22Rv1 (cell line): ENCODE data around the gene LSAMP.

Source experiments
- ZFX ChIP-seq: fragments of 450-650 bp; IDR thresholded peaks from 2 replicates; pipeline ENCODE4 v1.6.1; 2017; ENCODE audit warnings: antibody characterized with exemption, borderline replicate concordance
- TF ChIP-seq, protein P1 (sequence below): fragments of 450-650 bp; IDR thresholded peaks from 2 replicates; pipeline ENCODE4 v1.5.1; 2017; ENCODE audit warnings: mild to moderate bottlenecking

DNA sequence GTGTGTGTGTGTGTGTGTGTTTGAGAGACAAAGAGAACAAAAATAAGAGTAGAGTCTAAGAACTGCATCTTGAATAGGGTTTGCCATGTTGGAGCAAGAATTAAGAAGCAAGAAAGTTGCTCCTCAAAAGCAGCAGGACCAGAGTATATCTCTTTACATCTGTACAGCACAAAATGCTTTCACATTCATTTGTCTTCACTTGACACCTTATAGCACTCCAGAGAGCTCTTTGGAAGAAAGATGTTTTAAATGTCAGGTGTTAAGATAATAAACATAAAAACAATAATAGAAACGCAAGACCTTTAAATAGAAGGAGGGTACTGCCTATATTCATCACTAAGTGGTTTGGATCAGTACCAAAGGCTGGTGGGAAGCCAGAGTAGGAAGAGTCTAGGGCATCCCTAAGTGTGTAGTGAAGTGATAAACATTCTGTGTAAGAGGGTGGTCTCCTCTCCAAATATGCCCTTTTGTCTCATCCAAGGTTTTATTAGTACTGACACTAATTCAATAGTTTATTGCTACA lies 19.1 kb upstream of the LSAMP start:
- no peak for TF ChIP-seq ZFX
- TF ChIP-seq, protein P1, sequence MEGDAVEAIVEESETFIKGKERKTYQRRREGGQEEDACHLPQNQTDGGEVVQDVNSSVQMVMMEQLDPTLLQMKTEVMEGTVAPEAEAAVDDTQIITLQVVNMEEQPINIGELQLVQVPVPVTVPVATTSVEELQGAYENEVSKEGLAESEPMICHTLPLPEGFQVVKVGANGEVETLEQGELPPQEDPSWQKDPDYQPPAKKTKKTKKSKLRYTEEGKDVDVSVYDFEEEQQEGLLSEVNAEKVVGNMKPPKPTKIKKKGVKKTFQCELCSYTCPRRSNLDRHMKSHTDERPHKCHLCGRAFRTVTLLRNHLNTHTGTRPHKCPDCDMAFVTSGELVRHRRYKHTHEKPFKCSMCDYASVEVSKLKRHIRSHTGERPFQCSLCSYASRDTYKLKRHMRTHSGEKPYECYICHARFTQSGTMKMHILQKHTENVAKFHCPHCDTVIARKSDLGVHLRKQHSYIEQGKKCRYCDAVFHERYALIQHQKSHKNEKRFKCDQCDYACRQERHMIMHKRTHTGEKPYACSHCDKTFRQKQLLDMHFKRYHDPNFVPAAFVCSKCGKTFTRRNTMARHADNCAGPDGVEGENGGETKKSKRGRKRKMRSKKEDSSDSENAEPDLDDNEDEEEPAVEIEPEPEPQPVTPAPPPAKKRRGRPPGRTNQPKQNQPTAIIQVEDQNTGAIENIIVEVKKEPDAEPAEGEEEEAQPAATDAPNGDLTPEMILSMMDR = no peak
